Measurements from ENCODE around the gene KRT84. TPM values are rescaled to one million over a fixed set of nuclear protein-coding genes. Genes with fewer than 3 reads are reported as not detected.

KRT84 gene
- total and polyA plus RNA-seq, 10 of the 15 experiments (the other 5 are each of a cell fraction or from before 2014, with no cell fraction given), result not detected

DNA sequence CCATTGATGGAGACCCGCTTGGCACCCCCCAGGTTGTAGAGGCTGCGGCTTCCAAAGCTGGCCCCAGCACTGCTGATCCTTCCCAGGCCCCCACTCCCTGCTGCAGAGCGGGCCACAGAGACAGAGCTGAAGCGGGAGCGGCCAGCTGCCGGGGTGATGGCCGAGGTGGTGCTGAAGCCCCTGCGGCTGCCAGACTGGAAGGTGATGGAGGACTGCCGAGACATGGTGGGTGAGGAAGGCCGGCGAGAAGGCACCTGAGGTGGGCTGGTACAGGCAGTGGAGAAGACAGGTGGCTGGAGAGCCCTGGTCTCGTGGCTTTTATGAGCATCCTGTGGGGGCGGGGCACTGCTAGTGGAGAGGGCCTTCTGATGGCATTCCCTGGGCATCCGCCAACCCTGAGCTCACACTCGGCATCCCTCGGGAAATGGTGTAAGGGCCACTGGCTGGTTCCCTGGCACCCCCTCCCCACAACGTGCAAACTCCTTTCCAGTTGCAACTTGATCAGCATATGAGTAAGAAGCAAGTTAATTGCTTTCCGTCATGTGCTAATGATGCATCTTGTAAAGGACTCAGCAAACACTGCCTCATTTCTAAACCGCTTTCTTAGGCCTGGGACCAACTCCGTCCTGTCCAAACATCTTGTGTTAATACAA is 48.8 kb upstream of the KRT84 start, which contains the start of gene KRT75:
Gene KRT75, minus strand, starts transcription at position 291 of the 653 bp plus-strand sequence. Its CDS starts 67 bp downstream, at position 224.
- FAIRE-seq (no peak), DNase-seq (ENCODE audit: low read depth, low spot score) (no peak), ATAC-seq (no peak)
- peaks cover 0 to 1% of the 10 kb centered on the region in 2 experiments; a peak in 3 of 4 replicates for H3K27me3 ChIP-seq (replicated peaks in 1 of 2; ENCODE audit: control insufficient read depth in 2 of 2, insufficient read depth in 2 of 2, low read length in 1 of 2)
- no peaks in the 10 kb centered on the region for H3K9me3 ChIP-seq (replicated peaks; ENCODE audit: control insufficient read depth, insufficient read depth, low read length)
- no peak within 1 kb of the TSS for H3K4me2 ChIP-seq (ENCODE audit: control insufficient read depth, insufficient read depth)
- no peak within 1 kb of the TSS for H3K4me3 ChIP-seq
- TF ChIP-seq HDGF (IDR thresholded peaks at IDR 0.05), result no peak
- TF ChIP-seq, protein P1, sequence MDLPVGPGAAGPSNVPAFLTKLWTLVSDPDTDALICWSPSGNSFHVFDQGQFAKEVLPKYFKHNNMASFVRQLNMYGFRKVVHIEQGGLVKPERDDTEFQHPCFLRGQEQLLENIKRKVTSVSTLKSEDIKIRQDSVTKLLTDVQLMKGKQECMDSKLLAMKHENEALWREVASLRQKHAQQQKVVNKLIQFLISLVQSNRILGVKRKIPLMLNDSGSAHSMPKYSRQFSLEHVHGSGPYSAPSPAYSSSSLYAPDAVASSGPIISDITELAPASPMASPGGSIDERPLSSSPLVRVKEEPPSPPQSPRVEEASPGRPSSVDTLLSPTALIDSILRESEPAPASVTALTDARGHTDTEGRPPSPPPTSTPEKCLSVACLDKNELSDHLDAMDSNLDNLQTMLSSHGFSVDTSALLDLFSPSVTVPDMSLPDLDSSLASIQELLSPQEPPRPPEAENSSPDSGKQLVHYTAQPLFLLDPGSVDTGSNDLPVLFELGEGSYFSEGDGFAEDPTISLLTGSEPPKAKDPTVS (IDR thresholded peaks at IDR 0.05; ENCODE audit: low read depth, low read length), result no peak
- TF ChIP-seq MYB (IDR thresholded peaks at IDR 0.05; ENCODE audit: borderline replicate concordance, low read depth, low read length), result no peak
- TF ChIP-seq RB1 (IDR thresholded peaks at IDR 0.05; ENCODE audit: borderline replicate concordance), result no peak
- TF ChIP-seq SUPT20H (IDR thresholded peaks at IDR 0.05; ENCODE audit: borderline replicate concordance, control insufficient read depth, low read depth, low read length), result no peak
- no peak for TF ChIP-seq CHD4 (IDR thresholded peaks at IDR 0.05)
- TF ChIP-seq POLR2AphosphoS2 (IDR thresholded peaks at IDR 0.05; ENCODE audit: low read depth, low read length), result no peak
- TF ChIP-seq NFXL1 (IDR thresholded peaks at IDR 0.05; ENCODE audit: borderline replicate concordance), result no peak
- TF ChIP-seq EZH2 (IDR thresholded peaks at IDR 0.05; ENCODE audit: borderline replicate concordance, control insufficient read depth, low read depth, low read length), result no peak
- no peak for TF ChIP-seq ZNF687 (IDR thresholded peaks at IDR 0.05)
- TF ChIP-seq CREB1 (IDR thresholded peaks at IDR 0.05; ENCODE audit: low read depth), result no peak
- TF ChIP-seq IRF5 (IDR thresholded peaks at IDR 0.05; ENCODE audit: borderline replicate concordance), result no peak
- no peak for TF ChIP-seq STAT1 (conservative IDR thresholded peaks at IDR 0.05)
- intact Hi-C loops (cut with micrococcal nuclease; ENCODE audit: unreplicated experiment), result no loop called here
- no peaks in the 10 kb centered on the region for H3K36me3 ChIP-seq (ENCODE audit: control insufficient read depth in 2 of 2, insufficient read depth in 2 of 2, low read length in 1 of 2)
- BruUV-seq (replicated peaks), result no TSS peak
- ChIA-PET SMC1A (ENCODE audit: uncharacterized antibody, unreplicated experiment) (no interaction called here), RAD21 (ENCODE audit: unreplicated experiment) (no interaction called here), CTCF (no interaction called here), POLR2A (no interaction called here)
- in situ Hi-C loops (cut with MboI), result no loop called here
- H2AFZ ChIP-seq (ENCODE audit: control insufficient read depth, low read depth, low read length), result no peak within 1 kb of the TSS
- no peaks in the 10 kb centered on the region for H3K4me1 ChIP-seq (ENCODE audit: control insufficient read depth, insufficient read depth, low read length)
- H3K79me2 ChIP-seq (ENCODE audit: control insufficient read depth, insufficient read depth, low read length), result no peaks in the 10 kb centered on the region
- no peak within 1 kb of the TSS for H3K27ac ChIP-seq (ENCODE audit: control insufficient read depth, insufficient read depth)
- no peak within 1 kb of the TSS for H3K9ac ChIP-seq (ENCODE audit: control insufficient read depth, insufficient read depth, low read length)
- no peaks in the 10 kb centered on the region for H4K20me1 ChIP-seq (ENCODE audit: control insufficient read depth, insufficient read depth)
- WGBS (ENCODE audit: insufficient coverage, insufficient replicate concordance, low lambda C conversion rate, missing lambda C conversion rate), result 39% methylated on average over 20 of the region's 20 CpGs

Measured in GM12878 (cell line).